C4-2B (cell line): Measurements from ENCODE around the gene ZNF346.

Experiments used
- H3K27ac ChIP-seq: fragments of 450-650 bp; 2 replicates; pipeline ENCODE4 v1.5.1; 2017
- ZFX ChIP-seq: fragments of 450-650 bp; IDR thresholded peaks from 2 replicates; pipeline ENCODE4 v1.6.1; 2017
- TF ChIP-seq, protein P1 (sequence below): fragments of 450-650 bp; conservative IDR thresholded peaks from 2 replicates; pipeline ENCODE4 v1.5.1; 2017; ENCODE audit warnings: mild to moderate bottlenecking

The ZNF346 gene

DNA sequence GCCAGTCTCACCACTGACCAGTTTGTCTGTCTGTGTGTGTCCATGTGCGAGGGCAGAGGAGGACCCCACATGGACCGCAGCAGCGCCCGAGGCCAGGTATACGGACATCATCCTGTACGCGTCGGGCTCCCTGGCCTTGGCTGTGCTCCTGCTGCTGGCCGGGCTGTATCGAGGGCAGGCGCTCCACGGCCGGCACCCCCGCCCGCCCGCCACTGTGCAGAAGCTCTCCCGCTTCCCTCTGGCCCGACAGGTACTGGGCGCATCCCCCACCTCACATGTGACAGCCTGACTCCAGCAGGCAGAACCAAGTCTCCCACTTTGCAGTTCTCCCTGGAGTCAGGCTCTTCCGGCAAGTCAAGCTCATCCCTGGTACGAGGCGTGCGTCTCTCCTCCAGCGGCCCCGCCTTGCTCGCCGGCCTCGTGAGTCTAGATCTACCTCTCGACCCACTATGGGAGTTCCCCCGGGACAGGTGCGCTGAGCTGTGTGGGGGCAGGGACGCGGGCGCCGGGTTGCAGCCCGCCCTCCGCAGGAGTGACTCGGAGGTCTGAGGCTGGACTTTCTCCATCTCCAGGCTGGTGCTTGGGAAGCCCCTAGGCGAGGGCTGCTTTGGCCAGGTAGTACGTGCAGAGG lies 70.7 kb downstream of the ZNF346 start:
- TF ChIP-seq, protein P1, sequence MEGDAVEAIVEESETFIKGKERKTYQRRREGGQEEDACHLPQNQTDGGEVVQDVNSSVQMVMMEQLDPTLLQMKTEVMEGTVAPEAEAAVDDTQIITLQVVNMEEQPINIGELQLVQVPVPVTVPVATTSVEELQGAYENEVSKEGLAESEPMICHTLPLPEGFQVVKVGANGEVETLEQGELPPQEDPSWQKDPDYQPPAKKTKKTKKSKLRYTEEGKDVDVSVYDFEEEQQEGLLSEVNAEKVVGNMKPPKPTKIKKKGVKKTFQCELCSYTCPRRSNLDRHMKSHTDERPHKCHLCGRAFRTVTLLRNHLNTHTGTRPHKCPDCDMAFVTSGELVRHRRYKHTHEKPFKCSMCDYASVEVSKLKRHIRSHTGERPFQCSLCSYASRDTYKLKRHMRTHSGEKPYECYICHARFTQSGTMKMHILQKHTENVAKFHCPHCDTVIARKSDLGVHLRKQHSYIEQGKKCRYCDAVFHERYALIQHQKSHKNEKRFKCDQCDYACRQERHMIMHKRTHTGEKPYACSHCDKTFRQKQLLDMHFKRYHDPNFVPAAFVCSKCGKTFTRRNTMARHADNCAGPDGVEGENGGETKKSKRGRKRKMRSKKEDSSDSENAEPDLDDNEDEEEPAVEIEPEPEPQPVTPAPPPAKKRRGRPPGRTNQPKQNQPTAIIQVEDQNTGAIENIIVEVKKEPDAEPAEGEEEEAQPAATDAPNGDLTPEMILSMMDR: no peak
- TF ChIP-seq ZFX: no peak
- no peak overlapping the region for H3K27ac ChIP-seq

DNA sequence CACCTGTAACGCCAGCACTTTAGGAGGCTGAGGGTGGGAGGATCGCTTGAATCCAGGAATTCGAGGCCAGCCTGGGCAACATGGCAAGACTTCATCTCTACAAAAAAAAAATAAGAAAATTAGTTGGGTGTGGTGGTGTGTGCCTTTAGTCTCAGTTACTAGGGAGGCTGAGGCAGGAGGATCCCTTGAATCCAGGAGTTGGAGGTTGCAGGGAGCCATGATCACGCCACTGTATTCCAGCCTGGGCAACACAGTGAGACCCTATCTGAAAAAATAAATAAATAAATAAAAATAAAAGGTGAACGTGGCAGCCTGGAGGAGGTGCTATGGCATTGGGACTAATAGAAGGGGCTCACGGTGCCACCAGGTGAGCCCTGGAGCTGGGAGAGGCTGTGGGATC lies 71.3 kb downstream of the ZNF346 start:
- H3K27ac ChIP-seq: no peak overlapping the region
- TF ChIP-seq ZFX: no peak
- TF ChIP-seq, protein P1: no peak

DNA sequence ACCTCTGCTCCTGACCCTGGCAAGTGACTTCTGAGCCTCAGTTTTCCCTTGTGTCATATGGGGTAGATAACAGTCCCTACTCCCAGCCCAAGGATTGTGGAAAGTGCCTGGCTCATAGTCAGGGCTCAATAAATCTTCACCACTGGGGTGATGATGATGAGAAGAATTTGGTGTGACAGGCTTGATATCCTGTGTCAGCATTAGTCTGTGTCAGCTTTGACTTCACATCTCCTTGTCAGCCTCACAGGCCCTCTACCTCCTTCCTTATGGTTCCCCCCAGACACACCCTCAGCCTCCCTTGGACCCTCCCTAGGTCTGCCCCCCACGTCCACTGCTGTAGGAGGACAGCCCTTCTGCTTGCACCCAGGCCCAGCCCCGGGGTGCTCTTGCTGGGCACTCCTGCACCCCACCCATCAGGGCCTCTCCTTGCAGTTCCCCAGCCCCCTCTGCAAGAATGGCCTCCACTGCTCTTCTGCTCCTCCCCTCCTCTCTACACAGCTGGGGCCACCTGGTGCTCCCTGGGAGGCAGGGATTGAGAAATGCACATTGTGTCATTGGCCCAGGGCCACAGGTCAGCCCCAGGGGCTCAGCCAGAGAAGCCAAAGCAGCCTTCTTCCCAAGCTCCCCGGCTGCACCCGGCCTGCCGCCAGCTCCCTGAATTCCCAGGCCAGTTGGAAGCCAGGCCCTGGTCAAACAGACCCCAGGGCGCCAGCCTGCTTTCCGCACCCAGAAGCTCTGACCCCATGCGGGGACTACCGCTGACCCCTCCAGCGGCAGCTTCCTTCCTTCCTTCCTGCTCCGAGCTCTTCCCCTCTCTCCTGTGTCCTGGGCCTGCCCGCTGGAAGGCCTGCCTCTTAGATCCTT lies 72.0 kb downstream of the ZNF346 start:
- H3K27ac ChIP-seq: no peak overlapping the region
- TF ChIP-seq, protein P1: no peak
- TF ChIP-seq ZFX: no peak

DNA sequence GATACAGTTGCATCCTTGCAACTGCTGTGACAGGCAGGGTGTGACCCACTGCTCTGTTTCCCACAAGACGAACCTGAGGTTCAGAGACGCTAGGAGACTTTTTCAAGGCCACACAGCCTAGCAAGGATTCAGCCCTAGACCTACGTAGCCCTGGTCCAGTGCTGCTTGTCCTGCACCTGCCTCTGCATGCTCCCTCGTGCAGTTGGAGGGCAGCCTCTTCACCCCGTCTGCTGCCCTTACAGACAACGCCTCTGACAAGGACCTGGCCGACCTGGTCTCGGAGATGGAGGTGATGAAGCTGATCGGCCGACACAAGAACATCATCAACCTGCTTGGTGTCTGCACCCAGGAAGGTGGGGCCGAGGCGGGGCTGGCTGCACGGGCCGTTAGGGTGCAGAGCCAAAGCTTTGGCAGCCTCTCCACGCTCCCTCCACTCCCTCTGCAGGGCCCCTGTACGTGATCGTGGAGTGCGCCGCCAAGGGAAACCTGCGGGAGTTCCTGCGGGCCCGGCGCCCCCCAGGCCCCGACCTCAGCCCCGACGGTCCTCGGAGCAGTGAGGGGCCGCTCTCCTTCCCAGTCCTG lies 72.7 kb downstream of the ZNF346 start:
- TF ChIP-seq, protein P1: no peak
- no peak for TF ChIP-seq ZFX
- H3K27ac ChIP-seq: no peak overlapping the region

- H3K27ac ChIP-seq: no peak overlapping the region
- TF ChIP-seq ZFX: no peak
- TF ChIP-seq, protein P1: no peak
Measured at GRCh38 chr5:177096162-177097015, 73.9 kb downstream of the ZNF346 start.

- H3K27ac ChIP-seq: no peak overlapping the region
- TF ChIP-seq, protein P1: no peak
- no peak for TF ChIP-seq ZFX
Measured at GRCh38 chr5:177097016-177097985, 74.8 kb downstream of the ZNF346 start.
